Right ventricle myocardium inferior (tissue), 1 donor: ENCODE data around the gene C6orf58. TPM values are rescaled to one million over a fixed set of nuclear protein-coding genes. Genes with fewer than 3 reads are reported as not detected.
"Not testable (repeated sequence)": the region's sequence is repeated elsewhere in the genome, so short reads cannot be mapped to it uniquely, and the experiment has no call there.

Experiments
- ATAC-seq: fragments of 200-7000 bp; cut with Tn5 transposase; one replicate; pipeline ENCODE4 v1.9.1; 2020; ENCODE audit warnings: mild to moderate bottlenecking, moderate library complexity
- DNase-seq: peaks from one replicate; pipeline ENCODE4 v3.0.0; 2021; ENCODE audit errors: missing footprints
- intact Hi-C: fragments of 100-400 bp; cut with DNase I; formaldehyde crosslinking; loops from one replicate; pipeline ENCODE4 v1.11.0; 2022
- total RNA-seq: library from RNA; stranded (reverse); fragmentation: NEBNext Ultra II Directional; extraction: Animal tissue kit (Norgen Biotek cat#: 25700); gene quantifications from one replicate; pipeline ENCODE4 v1.2.1, GENCODE V29; 2021
- donor health status: DM: no; HTN: yes; CAD: no; lungs with severe emphysema.

C6orf58 gene
- total RNA-seq, 1 donor from 2014 or later = not detected

DNA sequence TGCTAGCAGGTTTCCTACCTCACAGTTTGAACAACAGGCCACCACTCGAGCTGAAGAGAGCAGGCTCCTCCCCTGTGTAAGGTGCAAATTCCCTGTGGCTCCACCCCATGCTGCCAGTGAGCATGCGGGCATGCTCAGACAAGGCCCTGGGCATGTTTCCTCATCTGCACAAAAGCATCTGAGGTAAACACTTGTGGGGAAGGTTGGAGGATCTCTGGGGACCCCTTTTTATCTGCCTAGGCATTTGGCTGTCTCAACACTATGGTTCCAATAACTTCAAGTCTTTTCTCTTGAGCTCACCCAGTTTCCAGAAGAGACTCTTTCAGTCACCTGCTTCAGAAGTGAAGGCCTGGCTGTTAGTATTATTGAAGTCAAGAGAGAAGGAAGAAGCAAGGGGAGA is 9.4 kb downstream of the C6orf58 start:
- DNase-seq (no peak), ATAC-seq (no peak)
- intact Hi-C loops = no loop called here

DNA sequence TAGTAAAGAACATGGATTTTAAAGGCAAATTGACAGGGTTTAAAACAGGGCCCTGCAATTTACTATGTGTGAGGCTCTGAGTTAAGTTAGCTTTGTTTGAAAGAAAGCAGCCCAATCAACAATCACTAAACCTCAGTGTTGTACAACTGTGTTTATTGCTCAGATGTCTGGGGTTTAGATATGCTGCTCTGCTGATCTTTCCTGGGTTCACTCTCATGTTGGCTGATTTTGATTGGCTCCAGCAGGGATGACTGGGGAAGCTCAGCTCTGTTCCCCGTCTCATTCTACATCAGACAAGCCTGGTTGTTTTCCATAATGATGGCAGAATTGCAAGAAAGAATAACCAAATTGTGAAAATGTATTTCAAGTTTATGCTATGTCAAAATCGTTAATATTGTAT is 10.9 kb downstream of the C6orf58 start:
- intact Hi-C loops = no loop called here
- no peak for ATAC-seq
- no peak for DNase-seq

DNA sequence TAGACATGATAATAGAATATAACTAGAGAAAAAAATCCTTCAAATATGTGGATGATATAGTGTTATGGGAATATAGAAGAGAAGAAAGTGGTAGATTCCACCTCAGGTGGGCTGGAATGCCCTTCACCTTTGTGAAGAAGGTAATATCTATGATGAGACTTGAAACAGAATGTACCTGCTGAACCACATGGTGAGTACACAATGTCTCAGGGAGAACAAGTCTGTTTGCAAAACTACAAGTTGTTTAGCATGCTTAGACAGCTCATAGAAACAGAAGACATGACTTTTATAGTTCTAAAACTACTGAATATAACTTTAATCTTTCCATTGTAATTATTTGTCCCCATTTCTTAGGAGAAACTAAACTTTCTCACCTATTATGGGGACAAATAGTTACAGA is 12.2 kb downstream of the C6orf58 start:
- ATAC-seq = no peak
- intact Hi-C loops = no loop called here
- DNase-seq = no peak

DNA sequence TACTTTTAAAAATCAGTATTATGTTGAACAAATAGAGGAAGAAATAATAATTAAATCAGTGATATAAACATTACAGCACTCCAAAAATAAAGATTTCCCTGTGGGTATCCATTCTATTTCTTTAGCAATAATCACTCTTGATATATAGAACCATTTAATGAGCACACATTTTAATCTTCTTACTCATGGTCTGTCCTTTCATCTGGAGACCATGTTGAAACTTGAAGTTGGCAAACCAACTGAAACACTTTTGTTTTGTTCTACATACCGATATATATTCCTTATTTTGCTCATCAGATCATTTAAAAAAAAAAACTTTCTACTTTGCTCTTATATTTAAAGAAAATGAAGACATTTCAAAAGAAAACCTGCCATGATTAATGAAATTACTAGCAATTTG is 13.4 kb downstream of the C6orf58 start:
- intact Hi-C loops = no loop called here
- DNase-seq = no peak

DNA sequence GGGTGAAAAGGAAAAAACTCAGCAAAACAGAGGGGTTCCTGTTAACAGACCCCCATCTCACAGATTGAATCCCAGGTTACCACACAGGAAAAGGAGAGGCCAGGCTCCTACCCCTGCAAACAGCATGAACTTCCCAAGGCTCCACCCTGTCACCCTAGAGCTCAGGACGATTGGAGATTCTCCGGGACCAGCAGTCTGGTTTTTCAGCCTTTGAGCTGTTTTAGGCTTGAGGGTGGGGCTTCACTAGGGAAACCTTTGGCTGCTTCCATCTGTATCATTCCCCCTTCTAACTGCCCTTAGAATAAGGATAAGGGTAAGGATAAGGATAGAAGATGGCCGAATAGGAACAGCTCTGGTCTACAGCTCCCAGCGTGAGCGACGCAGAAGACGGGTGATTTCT is 16.0 kb downstream of the C6orf58 start:
- DNase-seq = no peak
- intact Hi-C loops = no loop called here
- no peak for ATAC-seq

More for the DNA sequence above, 13.4 kb downstream of the C6orf58 start:
- ATAC-seq = no peak

DNA sequence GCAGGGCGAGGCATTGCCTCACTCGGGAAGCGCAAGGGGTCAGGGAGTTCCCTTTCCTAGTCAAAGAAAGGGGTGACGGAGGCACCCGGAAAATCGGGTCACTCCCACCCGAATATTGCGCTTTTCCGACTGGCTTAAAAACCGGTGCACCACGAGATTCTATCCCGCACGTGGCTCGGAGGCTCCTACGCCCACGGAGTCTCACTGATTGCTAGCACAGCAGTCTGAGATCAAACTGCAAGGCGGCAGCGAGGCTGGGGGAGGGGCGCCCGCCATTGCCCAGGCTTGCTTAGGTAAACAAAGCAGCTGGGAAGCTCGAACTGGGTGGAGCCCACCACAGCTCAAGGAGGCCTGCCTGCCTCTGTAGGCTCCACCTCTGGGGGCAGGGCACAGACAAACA is 16.5 kb downstream of the C6orf58 start:
- ATAC-seq, DNase-seq, intact Hi-C loops: not testable (repeated sequence)

DNA sequence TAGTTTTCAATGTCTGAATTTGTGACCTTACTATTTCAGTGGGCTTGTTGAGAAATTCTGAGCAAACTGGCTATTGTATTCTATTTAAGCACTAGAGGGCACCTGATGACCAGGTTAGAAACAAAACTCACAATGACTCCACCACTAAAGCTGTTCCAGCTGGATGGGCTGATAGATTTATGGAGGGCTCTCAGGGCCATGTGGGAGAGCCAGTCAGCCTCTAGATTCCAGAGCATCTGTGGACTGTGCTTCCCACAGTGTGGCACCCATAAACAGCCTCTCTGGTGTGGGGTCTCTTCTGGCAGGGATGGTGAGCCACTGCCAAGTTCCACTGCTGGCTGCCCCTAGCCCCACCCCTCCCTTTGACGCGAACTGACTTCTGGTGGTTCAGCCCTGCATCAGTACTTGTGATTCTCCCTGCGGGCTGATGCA is 29.2 kb downstream of the C6orf58 start:
- ATAC-seq = no peak
- no peak for DNase-seq
- intact Hi-C loops = no loop called here

DNA sequence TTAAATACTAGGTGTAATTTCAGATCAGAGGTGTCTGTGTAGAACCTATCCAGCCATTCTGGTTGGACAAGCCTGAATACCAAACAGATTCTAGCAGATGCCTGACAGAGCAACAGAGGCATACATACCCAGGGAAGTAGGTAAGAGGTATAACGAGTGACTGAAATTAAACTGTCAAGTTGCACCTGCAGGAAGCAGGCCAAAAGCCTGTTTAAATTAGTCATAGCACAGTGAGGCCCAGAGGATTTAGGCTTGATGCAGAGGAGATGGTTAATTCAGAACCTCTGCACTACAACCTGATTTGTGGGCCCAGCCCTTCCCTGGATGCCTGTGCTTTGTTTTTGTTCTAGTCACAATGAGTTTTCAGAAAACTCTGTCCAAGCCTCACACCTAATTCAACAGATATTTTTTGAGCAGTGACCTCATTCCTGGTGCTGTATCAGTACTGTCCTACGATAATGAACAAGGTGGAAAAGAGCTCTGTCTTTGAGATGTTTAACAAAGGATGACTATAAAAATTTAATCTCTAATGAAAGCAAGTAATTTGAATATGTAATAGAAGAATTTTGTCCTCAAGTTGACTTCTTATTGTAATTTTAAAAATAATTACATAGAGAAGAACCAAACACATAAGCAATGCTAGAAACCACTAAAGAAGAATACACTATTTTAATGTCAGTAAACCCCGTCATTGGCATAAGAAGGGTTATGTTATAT is 31.7 kb downstream of the C6orf58 start:
- DNase-seq = no peak
- intact Hi-C loops = no loop called here
- no peak for ATAC-seq

DNA sequence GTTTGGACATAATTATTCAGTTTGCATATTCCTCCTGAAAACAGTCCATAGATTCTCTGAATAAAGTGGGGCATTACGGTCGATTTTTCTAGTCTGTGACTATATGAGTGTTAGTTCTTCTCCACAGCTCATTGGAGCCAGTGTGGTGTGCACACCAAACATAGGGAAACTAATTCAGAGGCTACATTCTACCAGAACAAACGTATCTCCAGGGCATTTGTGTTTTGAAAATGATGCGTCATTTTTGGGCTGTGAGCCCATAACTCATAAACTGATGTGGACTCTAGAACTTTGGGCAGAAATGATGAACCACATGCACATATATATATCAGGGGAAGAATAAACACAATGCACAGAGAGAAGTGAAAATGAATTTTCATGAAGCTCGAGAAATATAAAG is 41.8 kb downstream of the C6orf58 start:
- no peak for ATAC-seq
- no peak for DNase-seq
- intact Hi-C loops = no loop called here

DNA sequence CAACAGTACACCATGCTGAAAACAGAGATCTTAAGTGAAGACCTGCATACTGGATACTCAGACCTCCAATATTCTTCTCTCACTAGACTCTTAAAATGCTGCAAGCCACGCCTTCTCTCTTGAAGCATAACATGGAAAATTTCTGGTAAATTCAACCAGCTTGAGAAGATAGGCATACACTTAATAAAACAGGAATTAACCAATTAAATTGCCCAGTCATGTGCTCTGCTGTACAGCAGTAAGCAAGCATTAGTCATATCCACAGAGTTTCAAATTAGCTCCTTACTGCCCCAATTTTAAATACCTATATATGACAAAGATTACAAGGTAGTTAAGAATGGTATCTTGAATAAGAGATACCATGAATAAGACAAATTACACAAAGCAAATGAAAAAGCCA is 53.8 kb downstream of the C6orf58 start:
- intact Hi-C loops = no loop called here
- DNase-seq (no peak), ATAC-seq (no peak)

DNA sequence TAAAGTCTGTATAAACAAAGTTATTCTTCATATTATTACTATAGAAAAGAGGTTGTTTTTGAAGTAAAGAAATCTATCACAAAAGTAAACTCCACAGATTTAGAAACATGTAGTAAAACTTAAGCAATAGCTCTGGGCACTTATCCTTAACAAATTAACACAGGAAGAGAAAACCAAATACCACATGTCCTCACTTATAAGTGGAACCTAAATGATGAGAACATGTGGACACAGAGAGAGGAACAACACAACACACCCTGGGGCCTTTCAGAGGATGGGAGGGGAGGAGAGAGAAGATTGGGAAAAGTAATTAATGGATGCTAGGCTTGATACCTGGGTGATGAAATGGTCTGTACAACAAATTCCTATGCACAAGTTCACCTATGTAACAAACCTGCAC is 57.2 kb downstream of the C6orf58 start:
- ATAC-seq (no peak), DNase-seq (no peak)
- intact Hi-C loops = no loop called here

DNA sequence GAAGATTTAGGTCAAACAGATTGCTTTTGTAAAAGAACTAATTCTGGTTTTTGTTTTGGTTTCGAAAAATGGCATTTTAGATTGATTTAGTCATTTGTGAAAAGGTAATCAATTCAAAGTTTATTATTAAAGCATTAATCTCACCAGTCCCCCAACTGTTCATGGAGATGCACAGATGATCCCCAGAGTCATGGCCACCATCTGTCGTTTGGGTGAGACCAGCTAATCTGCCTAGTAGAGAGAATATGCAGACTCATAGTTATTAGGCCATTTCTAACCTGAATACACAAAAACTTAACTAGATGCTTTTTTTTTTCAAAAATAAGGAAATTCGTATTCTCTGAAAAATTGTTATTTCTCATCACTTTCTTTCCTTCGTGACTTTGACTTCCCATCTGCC is 58.1 kb downstream of the C6orf58 start:
- DNase-seq (no peak), ATAC-seq (no peak)
- intact Hi-C loops = no loop called here

DNA sequence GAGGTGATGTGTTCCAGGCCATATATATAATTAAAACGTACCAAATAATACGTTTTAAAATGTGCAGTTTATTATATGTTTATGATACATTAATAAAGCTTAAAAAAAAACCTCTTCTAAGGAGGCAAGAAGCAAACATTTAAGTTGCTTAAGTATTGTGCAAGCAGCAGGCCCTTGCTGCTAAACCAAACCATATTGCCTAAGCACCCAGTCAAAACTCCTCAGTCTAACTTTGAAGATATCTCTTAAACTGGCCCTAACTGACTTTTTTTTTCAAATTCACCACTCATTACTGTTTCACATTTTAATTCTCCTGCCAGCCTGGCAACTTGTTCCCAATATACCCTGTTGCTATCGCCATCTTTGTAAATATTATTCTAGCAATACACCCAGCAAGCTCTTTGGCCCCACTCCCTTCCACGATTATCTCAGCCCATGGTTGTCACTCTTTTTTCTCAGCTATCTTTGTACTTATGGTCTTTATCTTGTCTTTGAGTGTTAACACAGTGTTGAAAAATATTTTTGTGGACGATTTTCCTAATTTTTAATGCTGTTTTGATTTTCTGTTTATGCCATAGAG is 60.9 kb downstream of the C6orf58 start:
- DNase-seq = no peak
- ATAC-seq = no peak
- intact Hi-C loops = no loop called here

Other genes with a start within 250 kb of the C6orf58 start
- gene ECHDC1, start 233.6 kb upstream of the C6orf58 start, total RNA-seq = 42.7 TPM
- gene KIAA0408, start 117.8 kb upstream of the C6orf58 start, total RNA-seq = 3.2 TPM